GM18951 (cell line): ENCODE results near the gene COLEC11.

ENCODE experiments used
- POLR2A ChIP-seq: IDR thresholded peaks from 4 replicates; pipeline ENCODE4 v1.6.1; 2011; ENCODE audit warnings: mild to moderate bottlenecking; ENCODE audit not compliant: insufficient read length, insufficient read depth; ENCODE audit errors: extremely low read depth
- in situ Hi-C: fragments of 300-500 bp; cut with MboI; formaldehyde crosslinking; loops from one replicate; pipeline ENCODE4 v1.12.0; 2022; ENCODE audit warnings: low sequenced_read_pairs, mixed read lengths, inconsistent platforms; ENCODE audit not compliant: unreplicated experiment

COLEC11 gene

GRCh38 chr2:3595985-3596384 is 1.1 kb downstream of the COLEC11 start:
- in situ Hi-C loops, result no loop called here
- TF ChIP-seq POLR2A, result no peak

GRCh38 chr2:3596901-3597417 is 2.0 kb downstream of the COLEC11 start:
- no peak for TF ChIP-seq POLR2A
- in situ Hi-C loops, result no loop called here

GRCh38 chr2:3597567-3597966 is 2.7 kb downstream of the COLEC11 start:
- in situ Hi-C loops, result no loop called here

GRCh38 chr2:3598197-3598910 is 3.4 kb downstream of the COLEC11 start:
- no peak for TF ChIP-seq POLR2A
- in situ Hi-C loops, result no loop called here

More at GRCh38 chr2:3597567-3597966, 2.7 kb downstream of the COLEC11 start:
- no peak for TF ChIP-seq POLR2A

- no peak for TF ChIP-seq POLR2A
- in situ Hi-C loops, result no loop called here
Observed at GRCh38 chr2:3598912-3599854, 4.3 kb downstream of the COLEC11 start.

GRCh38 chr2:3600256-3600855 is 5.4 kb downstream of the COLEC11 start:
- no peak for TF ChIP-seq POLR2A
- in situ Hi-C loops, result no loop called here

- in situ Hi-C loops, result no loop called here
- TF ChIP-seq POLR2A, result no peak
Observed at GRCh38 chr2:3601561-3602271, 6.8 kb downstream of the COLEC11 start.

- in situ Hi-C loops, result no loop called here
- TF ChIP-seq POLR2A, result no peak
Observed at GRCh38 chr2:3602553-3603339, 7.8 kb downstream of the COLEC11 start.

GRCh38 chr2:3603536-3604206 is 8.8 kb downstream of the COLEC11 start:
- in situ Hi-C loops, result no loop called here
- TF ChIP-seq POLR2A, result no peak

GRCh38 chr2:3604207-3604877 is 9.4 kb downstream of the COLEC11 start:
- in situ Hi-C loops, result no loop called here
- no peak for TF ChIP-seq POLR2A
